Measurements from ENCODE around the gene BTG4.

- TF ChIP-seq CTCF (IDR thresholded peaks at IDR 0.05) (no peak), POLR2A (IDR thresholded peaks at IDR 0.05) (no peak)
Observed at GRCh38 chr11:111457731-111458368, 54.3 kb downstream of the BTG4 start.

All from right lobe of liver (tissue), 4 donors.